Activated gamma-delta T cell (primary cell): ENCODE data around the gene DTNB.
"Not testable (repeated sequence)": the region's sequence is repeated elsewhere in the genome, so short reads cannot be mapped to it uniquely, and the experiment has no call there.

Source experiments
- DNase-seq: peaks from one replicate; lab custom pipeline; 2025; lab: John Stamatoyannopoulos, UW

The DTNB gene

DNA sequence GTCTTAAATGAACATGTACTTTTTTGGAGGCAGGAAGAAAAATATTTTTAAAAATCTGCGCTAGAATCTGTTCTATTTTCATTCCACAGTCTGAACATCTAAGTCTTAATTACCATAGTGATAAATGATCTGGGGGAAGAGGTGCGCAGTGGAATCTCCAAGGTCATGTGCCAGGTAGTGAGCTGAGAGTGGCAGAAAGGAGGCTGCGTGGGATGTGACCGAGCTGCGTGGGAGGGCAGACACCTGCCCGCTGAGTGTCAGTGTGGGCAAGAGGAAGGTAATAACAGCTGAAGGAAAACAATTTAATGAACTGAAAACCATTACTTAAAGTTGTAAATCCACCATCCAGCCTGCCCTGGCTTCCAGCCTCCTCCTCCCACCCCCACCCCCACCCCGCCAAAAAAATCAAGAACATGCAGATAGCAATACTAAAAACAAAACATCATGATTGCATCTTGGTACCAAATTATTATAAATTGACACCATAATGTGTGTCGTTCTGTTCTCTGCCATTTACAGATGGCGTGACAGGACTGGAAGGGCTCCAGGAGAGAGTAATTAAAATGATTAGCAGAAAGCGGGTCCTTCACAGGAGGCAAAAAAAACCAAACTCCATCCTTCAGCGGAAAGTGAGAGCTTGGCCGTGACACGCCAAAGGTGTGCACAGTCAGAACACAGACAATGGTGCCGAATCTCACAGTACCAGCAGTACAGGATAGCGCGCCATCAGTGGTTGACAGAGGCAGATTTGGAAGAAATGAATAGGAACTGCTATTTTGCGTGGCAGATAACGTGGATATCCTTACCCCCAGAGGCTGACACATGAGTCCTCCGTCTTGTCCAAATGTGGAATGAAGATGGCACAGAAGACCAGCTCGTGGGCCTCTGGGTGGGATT, 11.4 kb upstream of the DTNB start:
- no peak for DNase-seq

DNA sequence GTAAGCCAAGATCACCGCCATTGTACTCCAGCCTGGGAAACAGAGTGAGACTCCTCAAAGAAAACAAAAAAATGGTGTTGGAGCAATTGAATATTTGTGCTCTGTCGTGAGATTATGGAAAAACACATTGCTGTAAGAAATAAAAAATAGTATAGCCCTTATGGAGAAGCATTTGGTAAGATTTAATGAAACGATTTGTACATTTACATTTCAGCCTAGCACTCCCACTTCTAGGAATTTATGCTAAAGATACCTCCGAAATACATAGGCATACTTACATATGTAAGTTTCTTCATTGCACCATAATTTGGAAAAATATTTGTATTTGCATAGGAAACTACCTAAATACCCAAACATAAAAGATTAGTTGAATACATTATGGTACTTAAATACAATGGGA, 8.7 kb upstream of the DTNB start:
- DNase-seq = no peak

DNA sequence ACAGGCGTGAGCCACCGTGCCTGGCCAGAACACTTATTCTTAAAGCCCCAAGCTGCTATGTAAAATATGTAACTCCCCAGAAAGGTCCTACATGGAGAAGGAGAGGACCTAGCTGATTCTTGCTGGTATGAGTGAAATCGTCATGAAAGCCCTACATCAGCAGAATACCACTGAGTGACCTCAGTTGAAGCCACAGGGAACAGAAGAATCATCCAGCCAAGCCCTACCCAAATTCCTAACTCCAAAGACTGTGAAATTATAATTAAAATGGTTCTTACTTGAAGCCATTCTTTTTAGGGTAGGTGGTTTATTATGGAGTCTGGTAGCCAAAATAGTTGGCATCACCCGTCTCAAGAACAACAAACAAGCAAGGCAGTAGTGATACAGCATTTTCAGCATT, 4.5 kb upstream of the DTNB start:
- no peak for DNase-seq

DNA sequence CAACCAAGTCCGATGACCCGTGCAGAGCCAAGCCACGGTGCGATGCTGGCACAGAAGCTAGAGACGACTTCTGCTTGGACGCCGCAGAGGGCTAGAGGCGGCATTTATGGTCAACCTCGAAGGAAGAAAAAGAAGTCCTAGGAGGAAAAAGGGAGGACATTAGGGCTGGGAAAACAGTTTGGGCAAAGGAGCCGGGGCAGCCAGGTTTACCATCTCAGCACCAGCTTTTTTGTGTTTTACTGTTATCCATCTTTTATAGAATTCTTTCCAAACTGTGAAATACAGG, 643 bp upstream of the DTNB start:
- no peak for DNase-seq

DNA sequence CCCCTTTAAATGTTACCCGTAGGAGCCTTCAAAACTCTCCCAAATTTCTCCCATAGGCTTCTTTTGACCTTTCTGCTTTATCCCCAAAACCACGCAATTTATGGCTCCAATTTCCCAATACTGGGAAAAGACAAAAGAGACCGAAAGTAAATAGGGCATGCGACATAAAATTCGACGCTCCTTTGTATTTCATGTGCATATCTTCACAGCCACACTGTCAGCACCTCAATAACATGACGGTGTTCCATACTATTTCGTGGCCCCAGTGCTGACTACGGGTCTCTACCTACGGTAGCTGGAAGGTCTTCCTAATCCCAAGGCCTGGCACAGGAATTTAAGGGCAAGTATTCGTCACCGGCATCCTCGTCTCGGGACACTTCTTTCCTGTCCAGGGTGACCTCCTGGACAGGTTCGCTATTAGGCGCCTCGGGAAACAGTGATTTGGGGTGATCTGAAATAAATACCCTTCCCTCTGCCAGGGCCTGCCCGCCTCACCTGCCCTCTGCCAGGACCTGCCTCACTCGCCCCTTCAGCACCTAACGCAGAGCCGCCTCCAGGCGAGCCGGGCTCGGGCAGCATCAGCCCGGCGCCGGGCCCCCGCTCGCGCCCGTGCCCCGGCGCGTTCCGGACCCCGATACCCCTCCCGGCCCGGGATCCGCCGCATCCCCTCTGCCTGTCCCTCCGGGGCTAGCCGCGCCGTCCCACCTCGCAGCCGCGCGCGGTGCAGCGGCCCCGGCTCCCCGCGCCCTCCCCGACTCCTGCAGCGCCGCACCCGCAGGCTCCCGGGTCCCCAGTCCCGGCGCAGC, 680 bp downstream of the DTNB start:
- DNase-seq = peak; percentile 56

DNA sequence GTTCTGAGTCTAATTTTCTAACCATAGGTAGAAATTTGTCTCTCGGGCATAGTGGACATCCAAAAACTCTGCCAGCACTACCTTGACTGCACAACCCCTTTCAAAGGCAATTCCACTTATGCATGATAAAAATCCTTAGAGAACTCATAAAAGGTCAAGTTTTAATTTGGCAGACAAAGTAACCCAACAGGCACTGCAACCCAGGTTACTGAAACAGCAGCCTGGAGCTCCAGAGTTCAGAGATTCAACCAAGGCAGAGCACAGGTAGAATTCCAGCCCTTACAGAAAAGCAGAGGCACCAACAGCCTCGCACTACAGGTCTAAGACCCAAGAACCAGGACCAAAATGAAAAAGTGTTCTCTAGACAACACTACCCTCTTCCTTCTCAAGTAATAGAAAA, 1.8 kb downstream of the DTNB start:
- no peak for DNase-seq

DNA sequence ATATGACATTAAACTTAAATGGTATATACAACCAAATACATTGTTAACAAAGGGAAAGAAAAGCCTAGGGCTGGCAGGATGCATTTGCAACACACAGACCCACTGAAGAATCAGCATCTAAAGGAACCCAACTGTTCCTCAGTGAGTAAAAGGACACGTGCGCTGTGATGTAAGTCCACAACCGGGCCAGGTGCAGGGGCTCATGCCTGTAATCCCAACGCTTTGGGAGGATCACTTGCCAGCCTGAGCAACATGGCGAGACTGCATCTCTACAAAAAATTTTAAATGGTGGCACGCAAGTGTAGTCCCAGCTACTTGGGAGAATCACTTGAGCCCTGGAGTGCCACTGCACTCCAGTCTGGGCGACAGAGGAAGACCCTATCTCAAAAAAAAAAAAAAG, 3.9 kb downstream of the DTNB start:
- no peak for DNase-seq

DNA sequence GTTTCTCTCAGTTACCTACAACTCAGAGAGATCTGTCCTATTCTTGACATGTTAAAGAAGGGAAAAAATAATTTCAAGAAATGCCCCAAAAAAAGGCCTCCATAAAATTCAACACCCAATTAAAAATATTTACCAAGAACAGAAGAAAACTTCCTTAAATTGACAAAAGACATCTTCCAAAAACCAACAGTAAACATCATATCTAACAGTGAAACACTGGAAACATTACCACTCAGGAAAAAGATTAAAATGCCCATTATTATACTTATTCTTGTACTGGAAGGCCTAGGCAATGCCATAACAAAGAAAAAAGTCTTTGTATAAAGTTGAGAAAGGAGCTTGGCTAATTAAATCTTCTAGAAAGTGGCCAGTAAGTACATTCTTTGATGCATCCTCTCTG, 7.2 kb downstream of the DTNB start:
- no peak for DNase-seq

DNA sequence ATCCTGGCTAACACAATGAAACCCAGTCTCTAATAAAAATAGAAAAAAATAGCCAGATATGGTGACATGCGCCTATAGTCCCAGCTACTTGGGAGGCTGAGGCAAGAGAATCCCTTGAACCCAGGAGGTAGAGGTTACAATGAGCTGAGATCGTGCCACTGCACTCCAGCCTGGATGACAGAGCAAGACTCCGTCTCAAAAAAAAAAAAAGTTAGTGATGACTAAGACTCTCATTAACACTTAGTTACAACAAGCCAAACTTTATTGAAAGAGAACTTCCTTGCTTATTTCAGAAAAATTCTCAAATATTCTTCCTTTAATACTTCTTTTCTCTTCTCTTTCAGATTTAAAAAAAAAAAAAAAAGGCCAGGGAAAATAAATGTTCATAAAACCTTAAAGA, 7.9 kb downstream of the DTNB start:
- DNase-seq = not testable (repeated sequence)

DNA sequence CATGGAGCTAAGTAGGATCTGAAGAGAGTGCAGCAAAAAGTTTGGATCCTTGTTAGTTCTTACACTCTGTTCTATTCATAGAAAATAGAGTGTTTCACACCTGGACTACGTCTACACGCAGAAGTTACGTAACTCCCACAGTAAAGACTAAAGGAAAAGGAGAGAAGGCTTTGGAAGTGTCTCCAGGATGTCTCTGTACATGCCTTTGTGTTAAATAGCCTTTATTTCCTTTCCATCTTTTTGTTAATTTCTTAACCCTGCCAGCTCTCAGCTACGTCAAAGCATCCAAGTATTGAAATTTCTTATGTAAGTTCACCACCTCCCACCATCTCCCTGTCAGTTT, 8.4 kb downstream of the DTNB start:
- DNase-seq = no peak

DNA sequence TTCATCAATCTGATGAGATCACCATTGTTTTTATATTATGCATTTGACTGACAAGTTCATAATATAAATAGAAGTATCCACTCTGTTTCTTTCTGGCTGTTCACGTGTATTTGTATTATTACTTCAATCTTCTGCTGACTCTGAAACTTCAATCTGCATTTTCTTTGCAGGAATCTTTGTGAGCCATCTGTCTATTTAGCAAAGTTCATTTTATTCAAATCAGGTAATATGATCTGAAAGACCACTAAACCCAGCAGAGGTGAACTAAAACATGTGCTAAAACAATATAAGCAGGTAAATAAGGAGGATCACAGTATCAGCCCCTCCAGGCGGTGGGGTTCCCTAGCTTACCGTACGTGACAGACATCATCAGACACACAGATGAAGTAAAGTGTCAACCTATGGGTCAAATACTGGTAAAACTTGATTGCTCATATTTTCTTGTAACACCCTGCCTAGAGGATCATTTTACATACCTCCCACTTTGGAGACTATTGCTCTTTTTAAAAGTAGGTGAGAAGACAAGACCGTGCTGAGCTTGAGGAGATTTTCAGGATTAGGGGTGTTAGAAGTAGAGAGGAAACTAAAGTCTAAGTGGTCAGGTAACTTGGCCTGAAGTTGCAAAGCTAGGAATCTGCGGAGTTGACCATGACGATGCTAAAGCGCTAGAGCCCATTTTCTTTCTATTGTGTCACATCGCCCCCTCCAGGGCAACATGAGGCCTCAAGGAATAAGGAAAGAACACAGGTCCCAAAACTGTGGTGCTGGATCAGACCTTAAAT, 9.0 kb downstream of the DTNB start:
- no peak for DNase-seq

DNA sequence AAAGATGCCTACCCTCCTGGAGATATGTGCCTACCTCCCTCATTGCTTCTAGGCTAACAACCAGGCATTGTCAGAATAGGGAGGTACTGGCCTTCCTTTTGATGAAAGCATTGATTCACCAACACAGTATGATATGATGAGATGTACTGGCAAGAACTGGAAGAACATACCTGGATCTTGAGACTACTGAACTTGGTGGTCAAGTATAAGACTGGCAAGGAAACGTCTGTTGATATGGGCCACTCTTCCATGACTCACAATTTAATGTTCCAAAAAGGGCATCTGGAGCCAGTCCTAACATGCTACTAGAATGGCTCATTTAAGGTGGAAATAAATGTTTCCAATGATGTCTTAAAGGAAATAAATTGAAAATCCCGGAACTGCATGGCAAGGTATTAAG, 18.1 kb downstream of the DTNB start:
- no peak for DNase-seq

DNA sequence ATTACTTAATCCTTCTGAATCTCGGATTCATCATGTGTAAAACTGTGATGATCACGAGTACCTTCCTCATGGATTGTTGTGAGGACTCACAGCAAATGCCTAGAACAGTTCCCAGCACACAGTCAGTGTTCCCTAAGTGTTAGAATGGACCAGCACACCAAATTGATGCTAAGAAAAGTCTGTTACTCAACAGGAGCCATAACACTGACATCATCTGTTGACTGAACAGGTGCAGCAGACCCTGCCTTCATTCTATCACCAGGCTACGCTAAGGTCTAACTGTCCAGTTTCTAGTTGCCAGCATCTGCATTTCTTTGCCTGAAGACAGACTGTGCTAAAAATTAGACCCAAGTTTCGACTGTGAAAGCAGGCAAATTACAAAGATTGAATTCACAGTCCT, 18.6 kb downstream of the DTNB start:
- DNase-seq = no peak

DNA sequence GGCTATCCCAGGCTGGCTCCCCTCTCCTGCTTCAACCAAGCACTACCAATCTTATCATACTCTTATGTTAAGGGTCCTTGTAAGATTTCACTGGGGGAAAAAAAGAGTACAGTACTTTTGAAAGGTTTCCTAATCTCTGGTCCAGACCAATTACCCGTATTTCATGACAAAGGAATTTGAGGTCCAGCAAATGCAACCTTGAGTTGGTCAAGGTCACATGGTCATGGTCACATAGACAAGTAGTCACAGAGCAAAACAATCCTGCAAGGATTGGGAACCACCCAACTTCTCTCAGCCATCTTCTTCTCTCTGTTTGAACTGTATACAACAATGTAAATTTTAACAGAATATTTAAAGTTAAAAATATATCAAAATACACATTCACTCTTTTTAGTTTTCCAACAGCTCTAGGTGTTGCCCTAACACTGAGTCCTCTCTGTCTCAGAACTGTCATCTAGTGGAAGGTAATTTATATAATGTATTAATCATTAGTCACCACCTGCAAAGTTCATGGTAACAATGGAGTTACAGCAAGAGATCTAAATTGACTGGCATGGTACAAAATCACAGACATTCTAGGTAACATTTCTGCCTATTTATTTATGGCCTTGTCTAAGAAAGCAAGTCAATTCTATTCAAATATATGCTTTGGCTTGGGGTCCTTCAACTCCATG, 21.5 kb downstream of the DTNB start:
- DNase-seq = no peak

DNA sequence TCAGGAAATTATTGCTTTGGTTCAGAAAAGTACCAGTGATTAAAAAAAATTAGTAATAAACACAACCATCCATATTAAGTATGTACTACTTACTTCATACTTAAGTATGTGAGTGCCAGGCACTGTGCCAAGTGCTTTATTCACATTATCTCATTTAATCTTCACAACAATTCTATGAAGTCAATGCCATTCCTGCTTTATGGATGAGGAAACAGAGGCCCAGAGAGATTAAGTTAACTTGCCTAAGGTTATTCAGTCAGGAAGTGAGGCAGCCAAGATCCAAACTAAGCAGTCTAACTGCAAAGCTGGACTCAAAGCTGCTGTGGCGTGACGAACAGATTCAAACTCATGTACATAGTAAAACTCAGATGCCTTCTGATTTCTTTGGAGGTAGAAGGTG, 22.3 kb downstream of the DTNB start:
- DNase-seq = no peak

DNA sequence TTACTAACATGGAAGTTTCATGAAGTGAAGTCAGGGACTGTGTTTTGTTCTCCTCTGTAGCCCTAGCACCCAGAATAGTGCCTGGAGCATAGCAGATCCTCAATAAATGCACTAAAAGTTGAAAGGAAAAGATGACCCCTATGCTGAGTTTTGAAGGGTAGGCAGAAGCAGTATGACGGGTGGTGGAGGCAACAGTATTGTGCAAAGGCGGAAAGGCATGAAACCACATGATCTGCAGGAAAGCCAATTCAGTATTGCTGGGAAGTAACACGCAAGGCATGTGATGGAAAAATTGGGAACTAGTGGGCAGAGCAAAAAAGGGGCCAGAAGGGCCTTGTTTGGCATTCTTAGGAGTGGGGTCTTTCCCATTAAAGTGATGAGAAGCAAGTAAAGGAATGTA, 23.1 kb downstream of the DTNB start:
- DNase-seq = no peak

DNA sequence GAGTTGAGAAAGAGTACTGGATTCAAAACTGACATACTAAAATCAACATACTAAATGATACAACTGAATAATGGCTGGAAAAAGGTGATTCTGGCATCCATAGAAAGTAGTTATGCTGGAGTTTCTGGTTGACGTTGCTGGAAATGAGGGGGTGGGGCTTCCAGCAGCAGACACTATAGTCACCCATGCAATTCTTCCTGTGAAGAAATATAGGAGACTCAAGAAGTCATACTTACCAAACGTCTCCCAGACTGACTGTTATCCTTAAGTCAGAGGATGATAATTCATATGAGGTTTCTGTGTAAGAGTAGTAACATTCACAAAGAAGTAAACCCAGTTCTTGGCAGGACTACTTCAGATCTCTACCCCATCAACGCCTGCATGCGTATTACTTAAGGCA, 23.6 kb downstream of the DTNB start:
- DNase-seq = no peak

DNA sequence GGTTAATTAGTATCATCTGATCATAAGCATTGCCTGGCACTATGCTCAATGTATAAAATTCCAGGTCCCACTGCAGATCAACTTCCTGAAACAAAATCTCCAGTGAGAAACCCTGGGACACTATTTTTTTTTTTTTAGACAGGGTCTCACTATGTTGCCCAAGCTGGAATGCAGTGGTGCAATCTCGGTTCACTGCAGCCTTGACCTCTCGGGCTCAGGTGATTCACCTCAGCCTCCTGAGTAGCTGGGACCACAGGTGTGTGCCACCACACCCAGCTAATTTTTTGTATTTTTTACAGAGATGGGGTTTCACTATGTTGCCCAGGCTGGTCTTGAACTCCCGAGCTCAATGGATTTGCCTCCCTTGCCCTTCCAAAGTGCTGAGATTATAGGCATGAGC, 31.1 kb downstream of the DTNB start:
- DNase-seq = no peak

DNA sequence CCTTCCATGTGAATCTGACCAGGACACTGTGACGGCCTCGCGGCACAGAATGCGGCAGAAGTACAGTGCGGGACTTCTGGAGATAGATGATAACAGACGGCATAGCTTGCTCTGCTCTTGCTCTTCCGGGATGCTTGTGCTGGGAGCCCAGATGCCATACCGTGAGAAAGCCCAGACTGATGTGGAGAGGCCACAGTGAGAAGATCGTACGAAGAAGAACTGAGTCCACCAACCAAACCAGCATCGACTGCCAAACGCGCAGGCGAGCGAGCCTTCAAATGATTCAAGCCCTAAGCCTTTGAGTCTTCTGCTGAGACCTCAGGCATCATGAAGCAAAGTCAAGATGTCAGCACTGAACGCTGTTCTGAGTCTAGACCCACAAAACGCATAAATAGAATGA, 33.7 kb downstream of the DTNB start:
- DNase-seq = no peak

DNA sequence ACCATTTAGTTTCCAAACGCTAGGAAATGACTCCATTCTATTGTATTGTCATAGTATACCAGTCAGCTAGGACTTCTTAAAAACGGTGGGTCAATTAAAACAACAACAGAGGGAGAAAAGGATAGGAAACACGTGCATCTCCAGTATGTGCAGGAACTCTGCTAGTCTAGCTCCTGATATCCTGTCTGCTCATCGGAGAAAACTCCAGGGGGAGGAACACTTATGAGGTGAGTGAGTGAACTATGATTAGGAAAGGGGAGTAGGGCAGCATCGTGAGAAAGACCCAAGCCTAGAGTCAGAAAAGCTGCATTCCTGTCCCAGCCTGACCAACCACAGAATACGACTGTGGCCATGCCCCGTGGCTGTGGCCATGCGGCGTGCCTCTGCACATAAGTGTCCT, 34.2 kb downstream of the DTNB start:
- no peak for DNase-seq

DNA sequence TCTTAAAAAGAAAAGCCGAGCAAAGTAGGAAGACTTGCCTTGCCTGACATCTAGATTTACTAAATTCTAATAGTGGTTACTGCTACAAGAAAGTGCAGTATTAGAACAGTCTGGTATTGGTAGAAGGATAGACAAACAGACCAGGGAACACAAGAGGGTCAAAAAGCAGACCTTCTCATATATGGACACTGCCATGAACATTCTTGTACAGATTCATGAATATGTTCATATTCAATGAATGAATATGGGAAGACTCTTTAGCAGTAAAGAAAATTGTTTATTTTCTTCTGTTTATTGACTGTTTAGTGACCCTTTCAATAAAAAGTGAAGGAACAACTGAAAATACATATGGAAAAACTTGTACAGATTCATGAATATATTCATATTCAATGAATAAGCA, 37.6 kb downstream of the DTNB start:
- DNase-seq = no peak

DNA sequence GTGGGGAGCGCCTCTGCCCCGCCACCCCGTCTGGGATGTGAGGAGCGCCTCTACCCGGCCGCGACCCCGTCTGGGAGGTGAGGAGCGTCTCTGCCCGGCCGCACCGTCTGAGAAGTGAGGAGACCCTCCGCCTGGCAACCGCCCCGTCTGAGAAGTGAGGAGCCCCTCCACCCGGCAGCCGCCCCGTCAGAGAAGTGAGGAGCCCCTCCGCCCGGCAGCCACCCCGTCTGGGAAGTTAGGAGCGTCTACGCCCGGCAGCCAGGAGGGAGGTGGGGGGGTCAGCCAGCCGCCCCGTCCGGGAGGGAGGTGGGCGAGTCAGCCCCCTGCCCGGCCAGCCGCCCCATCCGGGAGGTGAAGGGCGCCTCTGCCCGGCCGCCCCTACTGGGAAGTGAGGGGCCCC, 39.6 kb downstream of the DTNB start:
- DNase-seq = not testable (repeated sequence)
